IPS-NIHi11 (cell line): ENCODE measurements around the gene ZNF341.

Source experiments
- DNase-seq: peaks from one replicate; pipeline ENCODE4 v3.0.0; 2012; ENCODE audit warnings: mixed read lengths, low spot score

ZNF341 gene

GRCh38 chr20:33825340-33826269 is 93.8 kb downstream of the ZNF341 start:
- no peak for DNase-seq

GRCh38 chr20:33826270-33826897 is 94.6 kb downstream of the ZNF341 start:
- peak; percentile 70 for DNase-seq

- no peak for DNase-seq
Measured at GRCh38 chr20:33827109-33827508, 95.3 kb downstream of the ZNF341 start.

GRCh38 chr20:33827634-33828325 is 96.0 kb downstream of the ZNF341 start:
- no peak for DNase-seq

GRCh38 chr20:33828326-33828844 is 96.6 kb downstream of the ZNF341 start:
- no peak for DNase-seq

GRCh38 chr20:33828967-33829560 is 97.3 kb downstream of the ZNF341 start:
- DNase-seq: no peak

GRCh38 chr20:33829636-33830035 is 97.8 kb downstream of the ZNF341 start:
- no peak for DNase-seq

- no peak for DNase-seq
Measured at GRCh38 chr20:33830371-33830770, 98.6 kb downstream of the ZNF341 start.

GRCh38 chr20:33832103-33832804 is 100.5 kb downstream of the ZNF341 start:
- DNase-seq: no peak

GRCh38 chr20:33833333-33833732 is 101.5 kb downstream of the ZNF341 start:
- DNase-seq: no peak

- DNase-seq: no peak
Measured at GRCh38 chr20:33835615-33836172, 103.9 kb downstream of the ZNF341 start.

GRCh38 chr20:33836277-33836676 is 104.5 kb downstream of the ZNF341 start:
- no peak for DNase-seq

- no peak for DNase-seq
Measured at GRCh38 chr20:33837096-33837830, 105.5 kb downstream of the ZNF341 start.

GRCh38 chr20:33838035-33838864 is 106.5 kb downstream of the ZNF341 start:
- DNase-seq: no peak

GRCh38 chr20:33839591-33839990 is 107.8 kb downstream of the ZNF341 start:
- DNase-seq: no peak

- no peak for DNase-seq
Measured at GRCh38 chr20:33840160-33840559, 108.4 kb downstream of the ZNF341 start.

GRCh38 chr20:33840759-33841435 is 109.1 kb downstream of the ZNF341 start:
- no peak for DNase-seq

GRCh38 chr20:33841436-33841799 is 109.6 kb downstream of the ZNF341 start:
- no peak for DNase-seq
